A673 (cell line): Measurements from ENCODE around the gene TMTC2.

ENCODE experiments used
- CTCF ChIP-seq: fragments of 300-800, 200-600 bp; sonication (generic); conservative IDR thresholded peaks from 2 replicates; pipeline ENCODE4 v1.5.1; 2017; ENCODE audit warnings: low read depth, mild to moderate bottlenecking, antibody characterized with exemption, low read length, moderate library complexity, mixed read lengths
- EZH2 ChIP-seq: fragments of 200-600 bp; sonication (generic); IDR thresholded peaks from 2 replicates; pipeline ENCODE4 v1.6.1; 2017; ENCODE audit warnings: borderline replicate concordance, low read depth, mild to moderate bottlenecking, mixed read lengths, antibody characterized with exemption, low read length; ENCODE audit not compliant: poor library complexity, severe bottlenecking

GRCh38 chr12:83179999-83180398, 493.3 kb downstream of the TMTC2 start:
- TF ChIP-seq CTCF (no peak), EZH2 (no peak)
